Astrocyte of the spinal cord (primary cell): Measurements from ENCODE around the gene FAM234A.
A peak's percentile ranks its signal among the peaks of the same experiment; 100 is the strongest.

Experiments used
- DNase-seq: peaks from one replicate; pipeline ENCODE4 v3.0.0; 2011; ENCODE audit warnings: low read depth, low spot score
- H3K4me3 ChIP-seq: 2 replicates; pipeline ENCODE4 v1.5.1; 2011; ENCODE audit warnings: low read depth, mild to moderate bottlenecking, low read length, moderate library complexity
- in situ Hi-C: cut with HindIII; loops from 2 replicates; pipeline ENCODE4 v1.10.0; 2017; ENCODE audit warnings: low sequenced_read_pairs
- TF ChIP-seq, protein P1 (sequence below): IDR thresholded peaks from 2 replicates; pipeline ENCODE4 v1.5.1; 2012; ENCODE audit warnings: low read depth, mild to moderate bottlenecking, low read length, inconsistent platforms

FAM234A gene

DNA sequence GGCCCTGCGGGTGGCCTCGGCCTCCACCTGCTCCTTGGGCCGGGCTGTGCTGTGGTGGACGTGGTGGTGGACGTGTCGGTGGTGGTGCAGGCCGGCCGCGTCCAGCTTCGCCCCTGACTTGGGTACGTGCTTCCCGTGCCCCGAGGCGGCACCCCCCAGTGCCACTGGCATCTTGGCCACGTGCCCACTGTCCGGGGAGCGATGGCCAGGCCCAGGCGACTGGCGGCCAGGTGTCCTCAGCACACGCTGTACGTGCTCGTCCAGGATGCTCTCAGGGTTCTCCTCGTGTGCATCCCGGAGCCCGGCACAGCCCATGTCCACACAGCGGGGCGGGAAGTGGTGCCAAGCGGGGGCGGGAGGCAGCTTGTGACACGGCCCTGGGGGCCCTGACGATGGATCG, 63.2 kb downstream of the FAM234A start:
- H3K4me3 ChIP-seq = no peak overlapping the region
- DNase-seq = no peak
- in situ Hi-C loops = no loop called here
- TF ChIP-seq, protein P1, sequence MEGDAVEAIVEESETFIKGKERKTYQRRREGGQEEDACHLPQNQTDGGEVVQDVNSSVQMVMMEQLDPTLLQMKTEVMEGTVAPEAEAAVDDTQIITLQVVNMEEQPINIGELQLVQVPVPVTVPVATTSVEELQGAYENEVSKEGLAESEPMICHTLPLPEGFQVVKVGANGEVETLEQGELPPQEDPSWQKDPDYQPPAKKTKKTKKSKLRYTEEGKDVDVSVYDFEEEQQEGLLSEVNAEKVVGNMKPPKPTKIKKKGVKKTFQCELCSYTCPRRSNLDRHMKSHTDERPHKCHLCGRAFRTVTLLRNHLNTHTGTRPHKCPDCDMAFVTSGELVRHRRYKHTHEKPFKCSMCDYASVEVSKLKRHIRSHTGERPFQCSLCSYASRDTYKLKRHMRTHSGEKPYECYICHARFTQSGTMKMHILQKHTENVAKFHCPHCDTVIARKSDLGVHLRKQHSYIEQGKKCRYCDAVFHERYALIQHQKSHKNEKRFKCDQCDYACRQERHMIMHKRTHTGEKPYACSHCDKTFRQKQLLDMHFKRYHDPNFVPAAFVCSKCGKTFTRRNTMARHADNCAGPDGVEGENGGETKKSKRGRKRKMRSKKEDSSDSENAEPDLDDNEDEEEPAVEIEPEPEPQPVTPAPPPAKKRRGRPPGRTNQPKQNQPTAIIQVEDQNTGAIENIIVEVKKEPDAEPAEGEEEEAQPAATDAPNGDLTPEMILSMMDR = no peak

DNA sequence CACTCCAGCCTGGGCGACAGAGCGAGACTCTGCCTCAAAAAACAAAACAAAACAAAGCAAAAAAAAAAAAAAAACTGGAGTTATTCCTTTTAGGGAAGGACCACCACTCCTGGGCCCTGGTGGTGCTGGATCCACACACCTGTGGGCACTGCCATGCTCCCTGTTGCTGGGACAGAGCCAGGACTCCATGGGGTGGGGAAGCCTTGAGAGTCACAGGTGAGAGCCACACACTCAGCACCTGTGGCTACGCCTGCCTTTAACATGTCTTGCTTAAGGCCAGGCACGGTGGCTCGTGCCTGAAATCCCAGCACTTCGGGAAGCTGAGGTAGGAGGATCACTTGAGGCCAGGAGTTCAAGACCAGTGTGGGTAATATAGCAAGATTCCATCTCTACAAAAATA, 66.6 kb downstream of the FAM234A start:
- no peak overlapping the region for H3K4me3 ChIP-seq
- in situ Hi-C loops = no loop called here
- no peak for DNase-seq
- TF ChIP-seq, protein P1 = no peak

DNA sequence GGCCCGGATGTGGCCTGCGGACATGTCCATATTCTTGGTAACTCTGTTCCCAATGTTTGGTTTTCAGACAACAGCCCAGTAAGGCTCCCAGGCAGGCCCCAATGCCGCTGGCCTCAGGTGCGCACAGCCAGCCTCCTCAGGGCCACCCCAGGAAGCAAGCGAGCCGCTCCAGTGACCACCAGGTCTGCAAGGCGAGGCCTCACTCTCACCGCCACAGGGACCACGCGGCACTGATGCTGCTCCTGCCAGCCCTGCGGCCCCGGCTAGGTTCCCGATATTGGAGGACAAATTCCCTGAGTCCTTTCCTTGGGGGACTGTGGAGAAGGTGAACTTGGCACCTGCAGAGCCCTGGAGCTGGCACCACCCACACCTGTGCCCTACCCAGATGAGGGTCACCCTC, 67.3 kb downstream of the FAM234A start:
- no peak overlapping the region for H3K4me3 ChIP-seq
- in situ Hi-C loops = no loop called here
- TF ChIP-seq, protein P1 = no peak
- DNase-seq = no peak

DNA sequence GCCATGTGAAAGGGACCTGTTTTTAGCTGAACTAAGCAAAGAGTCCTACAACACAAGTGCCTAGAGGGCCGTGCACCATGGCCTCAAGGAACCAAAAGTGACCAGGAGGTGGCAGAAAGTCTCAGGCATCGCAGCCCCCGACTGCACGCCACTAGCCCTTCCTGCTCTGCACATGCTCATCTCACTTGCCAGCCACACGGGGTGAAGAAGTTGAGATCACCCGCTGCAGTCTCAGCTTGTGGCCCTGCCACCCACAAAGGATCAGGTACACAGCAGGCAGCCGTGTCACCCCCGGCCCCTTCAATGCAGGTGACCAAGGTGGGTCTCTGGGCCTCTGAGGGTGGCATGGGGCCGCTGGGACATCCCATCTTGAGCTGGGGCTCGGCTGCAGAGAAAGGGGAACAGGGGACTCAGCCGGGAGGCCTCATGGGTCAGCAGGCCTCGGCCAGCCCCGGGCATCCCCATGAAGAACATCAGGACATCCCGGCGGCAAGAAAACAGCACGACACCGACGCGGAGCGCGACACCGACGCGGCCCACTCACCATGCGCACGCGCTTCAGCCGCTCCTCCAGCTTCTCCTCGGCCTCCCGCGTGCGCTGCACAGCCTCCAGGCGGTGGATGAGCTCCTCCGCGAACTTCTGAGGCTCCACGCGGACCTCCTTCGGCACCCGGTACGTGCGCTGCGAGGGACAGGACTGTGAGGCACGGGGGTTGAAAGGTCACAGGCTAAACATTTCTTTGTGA, 69.3 kb downstream of the FAM234A start:
- no peak for DNase-seq
- in situ Hi-C loops = no loop called here
- TF ChIP-seq, protein P1 = peak; percentile 6
- H3K4me3 ChIP-seq = no peak overlapping the region

DNA sequence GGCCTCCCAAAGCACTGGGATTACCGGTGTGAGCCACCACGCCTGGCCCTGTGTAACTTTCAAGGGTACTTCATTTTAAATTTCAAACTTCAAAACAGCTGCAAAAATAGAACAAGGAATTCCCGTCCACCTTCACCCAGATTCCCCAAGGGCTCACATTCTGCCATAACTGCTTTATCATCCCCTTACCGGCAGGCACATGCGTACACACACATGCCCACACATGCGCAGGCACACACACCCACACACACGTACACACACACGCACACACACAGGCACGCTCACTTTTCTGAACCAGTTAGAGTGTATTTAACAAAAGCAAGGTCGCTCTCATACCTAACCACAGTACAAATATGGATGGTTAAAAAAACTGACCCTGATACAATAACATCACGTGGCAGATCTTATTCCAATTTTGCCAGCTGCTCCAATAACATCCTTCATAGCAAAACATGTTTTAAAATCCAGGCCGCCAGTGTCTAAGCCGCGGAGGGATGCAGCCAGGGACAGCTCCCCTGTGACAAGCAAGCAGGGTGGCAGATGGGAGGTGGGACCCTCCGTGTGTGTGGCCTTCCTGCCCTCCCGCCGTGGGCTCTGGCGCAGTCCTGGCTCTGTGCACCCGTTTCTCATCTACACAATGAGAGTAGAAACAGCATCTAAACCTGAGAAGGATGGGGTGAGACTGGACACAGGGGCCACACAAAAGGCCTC, 71.5 kb downstream of the FAM234A start:
- in situ Hi-C loops = no loop called here
- TF ChIP-seq, protein P1 = no peak
- DNase-seq = no peak
- H3K4me3 ChIP-seq = no peak overlapping the region

DNA sequence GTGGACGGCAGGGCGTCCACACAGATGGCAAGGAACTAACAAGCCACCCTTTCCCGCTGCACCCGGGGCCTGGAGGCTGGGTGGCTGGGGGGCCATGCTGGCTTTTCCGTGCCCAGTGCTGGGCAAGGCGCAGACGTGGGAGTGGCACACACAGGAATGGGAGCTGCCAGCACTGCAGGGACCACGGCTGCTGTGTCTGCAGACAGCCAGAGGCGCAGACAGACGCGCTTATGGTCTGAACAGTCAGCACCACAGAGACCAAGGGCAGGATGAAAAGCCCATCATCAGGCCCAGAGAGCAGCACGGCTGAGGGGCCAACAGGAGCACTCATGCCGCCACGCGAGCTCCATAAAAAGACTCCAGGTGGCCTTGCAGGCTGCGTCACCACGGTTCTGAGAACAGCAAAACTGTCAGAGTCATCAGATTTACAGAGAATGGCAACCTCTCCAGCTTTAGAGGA, 72.3 kb downstream of the FAM234A start:
- in situ Hi-C loops = no loop called here
- DNase-seq = no peak
- TF ChIP-seq, protein P1 = no peak
- H3K4me3 ChIP-seq = no peak overlapping the region
